HCT116 (cell line): ENCODE measurements around the gene FNDC3A. TPM values are rescaled to one million over a fixed set of nuclear protein-coding genes. Genes with fewer than 3 reads are reported as not detected.

Experiments used
- ATAC-seq: fragments of 200-7000 bp; cut with Tn5 transposase; 2 replicates; pipeline ENCODE4 v1.9.1; 2020; ENCODE audit warnings: mild to moderate bottlenecking, moderate library complexity
- BruUV-seq: library from RNA; stranded (reverse); fragments of 400-500 nt; replicated peaks from 2 replicates; lab custom pipeline; 2021; lab: Mats Ljungman, UMichigan
- CTCF ChIA-PET: fragments of 300-600 bp; sonication (Branson Sonifier 250); formaldehyde crosslinking; loops from one replicate; lab custom pipeline; 2021; ENCODE audit warnings: antibody characterized with exemption; lab: Charles Lee
- POLR2A ChIA-PET: fragments of 300-600, 350-600 bp; sonication (Branson Sonifier 250); formaldehyde crosslinking; loops from one replicate; lab custom pipeline; 2021; ENCODE audit warnings: antibody characterized with exemption; lab: Charles Lee
- RAD21 ChIA-PET, 2 experiments: fragments of 300-600 bp; sonication (Branson Sonifier 250); formaldehyde crosslinking; loops; one replicate each; lab custom pipeline; 2023; ENCODE audit warnings: low total read pairs in 2 of 2; ENCODE audit not compliant: uncharacterized antibody in 2 of 2, unreplicated experiment in 2 of 2, low non-redundant PET in 1 of 2; lab: Charles Lee
- DNase-seq: peaks from one replicate; pipeline ENCODE4 v3.0.0-alpha.2; 2010; ENCODE audit warnings: low read depth, low spot score
- H2AFZ ChIP-seq: fragments of 200-600 bp; shearing (Covaris generic), sonication (generic); 2 replicates; pipeline ENCODE4 v1.6.1; 2017; ENCODE audit warnings: low read depth, mixed run types, mixed read lengths, antibody characterized with exemption, low read length; ENCODE audit not compliant: poor library complexity, severe bottlenecking
- H3K27ac ChIP-seq: 2 replicates; pipeline ENCODE4 v1.5.1; 2012; ENCODE audit warnings: low read depth, low read length
- H3K27me3 ChIP-seq: fragments of 200-600 bp; sonication (generic); 2 replicates; pipeline ENCODE4 v1.6.1; 2016; ENCODE audit warnings: mixed run types, low read length, mixed read lengths; ENCODE audit not compliant: insufficient read depth
- H3K36me3 ChIP-seq, 2 experiments: fragments of 200-500 bp in 1 of 2; fragments of 200-600 bp in 1 of 2; sonication (Bioruptor generic) in 1 of 2; sonication (generic) in 1 of 2; 2 replicates each; pipeline versions ENCODE4 v1.5.1 to v1.6.1; 2014 to 2016; ENCODE audit warnings: low read length in 2 of 2, inconsistent platforms in 1 of 2, mixed read lengths in 1 of 2, mixed run types in 1 of 2; ENCODE audit not compliant: insufficient read depth in 2 of 2, control insufficient read depth in 1 of 2
- H3K4me1 ChIP-seq, 2 experiments: fragments of 200-600 bp in 1 of 2; sonication (generic) in 1 of 2; 2 replicates each; pipeline versions ENCODE4 v1.5.1 to v1.6.1; 2012 to 2017; ENCODE audit warnings: low read length in 2 of 2, inconsistent platforms in 1 of 2, mild to moderate bottlenecking in 1 of 2, mixed read lengths in 1 of 2, mixed run types in 1 of 2, moderate library complexity in 1 of 2; ENCODE audit not compliant: insufficient read depth in 2 of 2, control insufficient read depth in 1 of 2
- H3K4me2 ChIP-seq: fragments of 200-600 bp; sonication (generic); 2 replicates; pipeline ENCODE4 v1.6.1; 2017; ENCODE audit warnings: mixed run types, low read length, mixed read lengths
- H3K4me3 ChIP-seq, 2 experiments: fragments of 200-600 bp in 1 of 2; sonication (generic) in 1 of 2; replicated peaks in 1 of 2; 2 replicates each; pipeline ENCODE4 v1.5.1; 2011 to 2016; ENCODE audit warnings: low read length in 2 of 2, control low read depth in 1 of 2, low read depth in 1 of 2, mild to moderate bottlenecking in 1 of 2, mixed read lengths in 1 of 2, mixed run types in 1 of 2
- H3K79me2 ChIP-seq: fragments of 200-600 bp; sonication (generic); 2 replicates; pipeline ENCODE4 v1.6.1; 2017; ENCODE audit warnings: mild to moderate bottlenecking, mixed run types, low read length, moderate library complexity, mixed read lengths; ENCODE audit not compliant: insufficient read depth
- H3K9ac ChIP-seq: fragments of 200-600 bp; sonication (generic); 2 replicates; pipeline ENCODE4 v1.6.1; 2016; ENCODE audit warnings: low read length, mixed read lengths
- H3K9me2 ChIP-seq: fragments of 200-600 bp; sonication (generic), shearing (Covaris generic); 2 replicates; pipeline ENCODE4 v1.6.1; 2017; ENCODE audit warnings: mixed run types, mild to moderate bottlenecking, moderate library complexity; ENCODE audit not compliant: insufficient read depth
- H3K9me3 ChIP-seq, 2 experiments: fragments of 200-500 bp in 1 of 2; fragments of 200-600 bp in 1 of 2; sonication (Bioruptor generic) in 1 of 2; sonication (generic) in 1 of 2; 2 replicates each; pipeline ENCODE4 v1.6.1; 2014 to 2017; ENCODE audit warnings: low read length in 2 of 2, mixed read lengths in 2 of 2, inconsistent platforms in 1 of 2, low read depth in 1 of 2, mild to moderate bottlenecking in 1 of 2, mixed run types in 1 of 2, moderate library complexity in 1 of 2; ENCODE audit not compliant: control insufficient read depth in 1 of 2, insufficient read depth in 1 of 2
- H4K20me1 ChIP-seq: fragments of 200-600 bp; sonication (generic), shearing (Covaris generic); 2 replicates; pipeline ENCODE4 v1.6.1; 2017; ENCODE audit warnings: mixed run types, mild to moderate bottlenecking, moderate library complexity; ENCODE audit not compliant: insufficient read depth
- CBX3 ChIP-seq: IDR thresholded peaks from 2 replicates; pipeline ENCODE4 v1.6.1; 2012; ENCODE audit warnings: low read depth
- ELF1 ChIP-seq: IDR thresholded peaks from 2 replicates; pipeline ENCODE4 v1.6.1; 2012; ENCODE audit warnings: low read depth, borderline replicate concordance
- EZH2 ChIP-seq: fragments of 200-600 bp; sonication (generic); IDR thresholded peaks from 2 replicates; pipeline ENCODE4 v1.6.1; 2017; ENCODE audit warnings: antibody characterized with exemption, mixed run types
- EZH2phosphoT487 ChIP-seq: fragments of 200-600 bp; IDR thresholded peaks from 2 replicates; pipeline ENCODE4 v1.6.1; 2018; ENCODE audit warnings: antibody characterized with exemption, borderline replicate concordance
- FOSL1 ChIP-seq: IDR thresholded peaks from 2 replicates; pipeline ENCODE4 v1.6.1; 2012; ENCODE audit warnings: low read depth
- JUND ChIP-seq: IDR thresholded peaks from 2 replicates; pipeline ENCODE4 v1.6.1; 2012
- REST ChIP-seq: IDR thresholded peaks from 2 replicates; pipeline ENCODE4 v1.6.1; 2012; ENCODE audit warnings: low read depth
- TCF7L2 ChIP-seq: IDR thresholded peaks from 2 replicates; pipeline ENCODE4 v1.7.0; 2011; ENCODE audit warnings: borderline replicate concordance, inconsistent platforms; ENCODE audit not compliant: insufficient read depth, insufficient read length; ENCODE audit errors: extremely low read depth
- YY1 ChIP-seq: IDR thresholded peaks from 2 replicates; pipeline ENCODE4 v1.6.1; 2011; ENCODE audit warnings: low read length, low read depth, moderate library complexity, mild to moderate bottlenecking; ENCODE audit not compliant: insufficient replicate concordance; ENCODE audit errors: extremely low read depth
- ZNF274 ChIP-seq: fragments of 200-500 bp; sonication (Bioruptor generic); IDR thresholded peaks from 2 replicates; pipeline ENCODE4 v1.6.1; 2014; ENCODE audit warnings: mild to moderate bottlenecking, low read depth, low read length, inconsistent platforms
- intact Hi-C: fragments of 100-400 bp; cut with micrococcal nuclease; formaldehyde crosslinking; loops from 2 replicates; pipeline ENCODE4 v1.10.0; 2022
- total RNA-seq: library from RNA; stranded (reverse); gene quantifications from one replicate; pipeline ENCODE4 v1.2.1, GENCODE V29; 2021; ENCODE audit not compliant: unreplicated experiment
- TF ChIP-seq, protein P1 (sequence below): IDR thresholded peaks from 2 replicates; pipeline ENCODE4 v1.6.1; 2012

FNDC3A gene
- total RNA-seq, 1 experiment from 2014 or later: 30.5 TPM

DNA sequence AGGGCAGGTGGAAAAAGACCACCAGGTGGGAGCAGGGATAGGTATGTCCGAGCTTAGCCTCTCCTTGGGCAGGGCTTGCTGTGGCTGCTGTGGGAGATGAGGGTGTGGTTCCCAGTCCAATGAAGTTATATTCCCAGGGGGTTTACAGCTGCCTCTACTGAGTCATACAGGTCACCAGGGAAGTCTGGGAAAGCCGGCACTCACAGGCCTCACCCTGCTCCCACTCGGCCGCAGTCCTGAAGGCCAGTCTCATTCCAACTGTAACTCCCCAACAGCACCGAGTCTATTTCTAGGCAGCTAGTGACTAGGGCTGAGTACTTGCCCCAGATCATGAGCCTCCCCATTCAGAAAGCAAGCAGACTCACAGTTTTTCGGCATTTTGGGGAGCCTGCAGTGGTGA, 77.1 kb downstream of the FNDC3A start (continued):
- TF ChIP-seq, protein P1, sequence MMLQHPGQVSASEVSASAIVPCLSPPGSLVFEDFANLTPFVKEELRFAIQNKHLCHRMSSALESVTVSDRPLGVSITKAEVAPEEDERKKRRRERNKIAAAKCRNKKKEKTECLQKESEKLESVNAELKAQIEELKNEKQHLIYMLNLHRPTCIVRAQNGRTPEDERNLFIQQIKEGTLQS: no peak

DNA sequence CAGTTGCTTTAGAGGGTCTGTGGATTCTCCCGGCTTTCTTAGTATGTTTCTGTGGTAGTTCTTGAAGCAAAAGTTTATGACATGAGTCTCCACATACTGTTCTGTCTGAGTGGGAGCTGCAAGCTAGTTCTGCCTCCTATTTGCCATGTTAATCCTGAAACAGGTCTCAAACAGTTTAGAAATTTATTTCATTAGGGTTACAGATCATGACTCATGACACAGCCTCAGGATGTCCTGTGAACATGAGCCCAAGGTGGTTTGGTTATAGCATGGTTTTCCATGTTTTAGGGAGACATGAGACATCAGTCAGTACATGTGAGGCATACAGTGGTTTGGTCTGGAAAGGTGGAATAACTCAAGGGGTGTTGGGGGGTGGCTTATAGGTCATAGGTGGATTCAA, 77.5 kb downstream of the FNDC3A start:
- no peak overlapping the region for H3K4me2 ChIP-seq
- ATAC-seq: no peak
- no peak overlapping the region for H3K4me3 ChIP-seq
- no peaks in the 10 kb centered on the region for H3K27me3 ChIP-seq
- TF ChIP-seq ZNF274: no peak
- no peak for TF ChIP-seq FOSL1
- TF ChIP-seq YY1: no peak
- no peak for TF ChIP-seq REST
- TF ChIP-seq CBX3: no peak
- TF ChIP-seq EZH2phosphoT487: no peak
- no peak for TF ChIP-seq JUND
- no peak for TF ChIP-seq ELF1
- TF ChIP-seq, protein P1: no peak
- TF ChIP-seq EZH2: no peak
- TF ChIP-seq TCF7L2: no peak
- TF ChIP-seq, all 23 proteins: peak for 0
- Histone ChIP-seq H2AFZ (no peak overlapping the region), H3K9ac (no peak overlapping the region), H3K36me3 (no peaks in the 10 kb centered on the region), H3K9me3 (no peaks in the 10 kb centered on the region), H3K27ac (no peak overlapping the region), H3K9me2 (no peaks in the 10 kb centered on the region; the same call in 1 of the 2 replicates), H3K4me1 (peaks cover 0 to 8% of the 10 kb centered on the region in 2 experiments; a peak in 1 of 4 replicates), H3K79me2 (no peaks in the 10 kb centered on the region), H4K20me1 (no peaks in the 10 kb centered on the region)
- no TSS peak for BruUV-seq
- intact Hi-C loops: no loop called here
- CTCF ChIA-PET: no interaction called here
- RAD21 ChIA-PET: no interaction called here
- POLR2A ChIA-PET: no interaction called here
- DNase-seq: no peak
